Measurements from ENCODE around the gene CRMP1.

The CRMP1 gene

GRCh38 chr4:5884796-5885195, 8.1 kb downstream of the CRMP1 start:
- TF ChIP-seq CTCF (conservative IDR thresholded peaks at IDR 0.05; ENCODE audit: low read length): no peak
- no peak for DNase-seq (ENCODE audit: low read depth)
- no peak overlapping the region for H3K4me3 ChIP-seq (ENCODE audit: low read length)

- H3K4me3 ChIP-seq (ENCODE audit: low read length): no peak overlapping the region
- TF ChIP-seq CTCF (conservative IDR thresholded peaks at IDR 0.05; ENCODE audit: low read length): no peak
- DNase-seq (ENCODE audit: low read depth): no peak
Measured at GRCh38 chr4:5883916-5884315, 9.0 kb downstream of the CRMP1 start.

- DNase-seq (ENCODE audit: low read depth): no peak
- no peak overlapping the region for H3K4me3 ChIP-seq (ENCODE audit: low read length)
- no peak for TF ChIP-seq CTCF (conservative IDR thresholded peaks at IDR 0.05; ENCODE audit: low read length)
Measured at GRCh38 chr4:5882947-5883346, 9.9 kb downstream of the CRMP1 start.

- no peak for TF ChIP-seq CTCF (conservative IDR thresholded peaks at IDR 0.05; ENCODE audit: low read length)
- H3K4me3 ChIP-seq (ENCODE audit: low read length): no peak overlapping the region
- DNase-seq (ENCODE audit: low read depth): no peak
Measured at GRCh38 chr4:5881340-5881739, 11.5 kb downstream of the CRMP1 start.

- H3K4me3 ChIP-seq (ENCODE audit: low read length): no peak overlapping the region
- TF ChIP-seq CTCF (conservative IDR thresholded peaks at IDR 0.05; ENCODE audit: low read length): no peak
- no peak for DNase-seq (ENCODE audit: low read depth)
Measured at GRCh38 chr4:5878359-5878758, 14.5 kb downstream of the CRMP1 start.

- TF ChIP-seq CTCF (conservative IDR thresholded peaks at IDR 0.05; ENCODE audit: low read length): no peak
- H3K4me3 ChIP-seq (ENCODE audit: low read length): no peak overlapping the region
- no peak for DNase-seq (ENCODE audit: low read depth)
Measured at GRCh38 chr4:5877392-5877791, 15.5 kb downstream of the CRMP1 start.

- TF ChIP-seq CTCF (conservative IDR thresholded peaks at IDR 0.05; ENCODE audit: low read length): no peak
- H3K4me3 ChIP-seq (ENCODE audit: low read length): no peak overlapping the region
- DNase-seq (ENCODE audit: low read depth): peak; percentile 52
Measured at GRCh38 chr4:5874811-5875449, 18.0 kb downstream of the CRMP1 start.

Measured in AG10803 (cell line).